GM13977 (cell line): ENCODE measurements around the gene MCM3.

Source experiments
- DNase-seq: peaks from one replicate; pipeline ENCODE4 v3.0.0; 2012; ENCODE audit warnings: low spot score
- CTCF ChIP-seq: IDR thresholded peaks from 2 replicates; pipeline ENCODE4 v1.5.1; 2012; ENCODE audit warnings: mild to moderate bottlenecking, control low read depth; ENCODE audit not compliant: insufficient read depth; ENCODE audit errors: extremely low read depth, missing control alignments
- in situ Hi-C: fragments of 300-500 bp; cut with MboI; formaldehyde crosslinking; loops from one replicate; pipeline ENCODE4 v1.12.0; 2022; ENCODE audit warnings: low sequenced_read_pairs, low pct_unique_long_range_greater_than_20kb, mixed read lengths, inconsistent platforms; ENCODE audit not compliant: unreplicated experiment

MCM3 gene

GRCh38 chr6:52227495-52227894 is 57.0 kb downstream of the MCM3 start:
- in situ Hi-C loops = loop anchor here (25.0 kb wide), 1 partner anchor 165 kb away; no protein-coding TSS in a partner anchor
- DNase-seq = peak; percentile 76
- no peak for TF ChIP-seq CTCF

- in situ Hi-C loops = no loop called here
- DNase-seq = no peak
- no peak for TF ChIP-seq CTCF
These were observed 63.2 kb downstream of the MCM3 start for GRCh38 chr6:52221302-52221701.

GRCh38 chr6:52217761-52218160 is 66.8 kb downstream of the MCM3 start:
- no peak for DNase-seq
- no peak for TF ChIP-seq CTCF
- in situ Hi-C loops = no loop called here

DNA sequence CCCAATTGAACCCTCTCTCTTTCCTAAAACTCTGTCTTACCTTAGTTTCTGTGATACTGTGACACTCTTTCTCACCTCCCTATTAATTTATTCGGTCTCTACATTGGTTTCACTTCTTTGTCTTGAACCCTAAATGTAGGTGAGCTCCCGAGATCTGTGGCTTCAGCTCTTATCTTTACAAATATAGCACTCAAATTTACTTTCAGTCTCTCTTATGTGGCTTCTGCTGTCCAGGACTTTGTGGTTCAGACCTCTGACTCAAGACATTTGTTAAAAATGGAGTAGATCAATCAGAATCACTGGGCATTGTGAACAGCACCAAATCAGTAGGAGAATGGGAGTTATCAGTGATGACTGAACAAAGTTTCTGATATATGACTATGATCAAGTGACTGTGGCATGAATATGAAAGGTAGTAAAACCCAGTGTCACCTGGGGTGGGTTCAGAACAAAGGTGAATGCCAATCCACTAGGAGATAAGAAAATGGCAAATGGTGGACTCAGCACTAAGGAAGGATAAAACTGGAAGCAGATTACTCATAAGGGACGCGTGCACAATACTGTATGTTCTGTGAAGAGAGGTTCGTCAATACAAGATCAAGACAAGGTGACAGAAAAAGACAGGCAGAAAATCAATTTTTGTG is 67.5 kb downstream of the MCM3 start:
- no peak for TF ChIP-seq CTCF
- in situ Hi-C loops = no loop called here
- no peak for DNase-seq

- DNase-seq = no peak
- in situ Hi-C loops = no loop called here
- no peak for TF ChIP-seq CTCF
These were observed 68.8 kb downstream of the MCM3 start for GRCh38 chr6:52215787-52216186.
